Ureter (tissue), 1 donor: ENCODE measurements around the gene RPS3. TPM values are rescaled to one million over a fixed set of nuclear protein-coding genes. Genes with fewer than 3 reads are reported as not detected.

Experiments
- DNase-seq: peaks from one replicate; pipeline ENCODE4 v3.0.0-alpha.2; 2020; ENCODE audit warnings: low spot score
- total RNA-seq: library from RNA; stranded (reverse); gene quantifications from one replicate; pipeline ENCODE4 v1.2.4, GENCODE V29; 2023
- donor health status: DM: yes; HTN: yes; CAD: no.

The RPS3 gene
- total RNA-seq, 1 donor from 2014 or later, result 3,031 TPM

GRCh38 chr11:75413864-75414263 is 14.5 kb downstream of the RPS3 start:
- no peak for DNase-seq

- no peak for DNase-seq
Observed at GRCh38 chr11:75420224-75421034, 21.1 kb downstream of the RPS3 start.

GRCh38 chr11:75421035-75421602 is 21.8 kb downstream of the RPS3 start:
- no peak for DNase-seq

- no peak for DNase-seq
Observed at GRCh38 chr11:75421902-75422247, 22.6 kb downstream of the RPS3 start.

- DNase-seq, result peak; percentile 61
Observed at GRCh38 chr11:75422248-75423231, 23.2 kb downstream of the RPS3 start.

GRCh38 chr11:75423721-75424120 is 24.4 kb downstream of the RPS3 start:
- no peak for DNase-seq

- no peak for DNase-seq
Observed at GRCh38 chr11:75424396-75424795, 25.1 kb downstream of the RPS3 start.

- DNase-seq, result no peak
Observed at GRCh38 chr11:75425422-75425821, 26.1 kb downstream of the RPS3 start.

GRCh38 chr11:75426720-75427086 is 27.4 kb downstream of the RPS3 start:
- DNase-seq, result no peak

GRCh38 chr11:75427181-75427580 is 27.9 kb downstream of the RPS3 start:
- no peak for DNase-seq

- DNase-seq, result peak; percentile 77
Observed at GRCh38 chr11:75428281-75428724, 29.0 kb downstream of the RPS3 start.

- no peak for DNase-seq
Observed at GRCh38 chr11:75428989-75429640, 29.8 kb downstream of the RPS3 start.

GRCh38 chr11:75429641-75429901 is 30.3 kb downstream of the RPS3 start:
- DNase-seq, result no peak

- peak; percentile 61 for DNase-seq
Observed at GRCh38 chr11:75429902-75430713, 30.8 kb downstream of the RPS3 start.

- DNase-seq, result no peak
Observed at GRCh38 chr11:75430714-75431532, 31.6 kb downstream of the RPS3 start.

- DNase-seq, result no peak
Observed at GRCh38 chr11:75431533-75432525, 32.5 kb downstream of the RPS3 start.

- DNase-seq, result no peak
Observed at GRCh38 chr11:75432911-75433321, 33.6 kb downstream of the RPS3 start, which contains the start of gene KLHL35. Gene KLHL35 (minus strand): TSS chr11:75433203. CDS start chr11:75430629, 2,574 bp downstream.

- DNase-seq, result no peak
Observed at GRCh38 chr11:75433443-75433842, 34.1 kb downstream of the RPS3 start.

- DNase-seq, result no peak
Observed at GRCh38 chr11:75434051-75434450, 34.7 kb downstream of the RPS3 start.
